H1 (cell line): ENCODE data around the gene MAST2.

Experiments
- EZH2 ChIP-seq: fragments of 200-600 bp; sonication (generic); IDR thresholded peaks from 2 replicates; pipeline ENCODE4 v1.7.1; 2012; ENCODE audit warnings: low read depth, mild to moderate bottlenecking, moderate library complexity, low read length, inconsistent platforms; ENCODE audit not compliant: severe bottlenecking
- MAX ChIP-seq: IDR thresholded peaks from 2 replicates; pipeline ENCODE4 v1.6.1; 2012; ENCODE audit warnings: inconsistent platforms
- POLR2A ChIP-seq, 2 experiments: IDR thresholded peaks; 1 replicate in 1 of 2; 2 replicates in 1 of 2; pipeline ENCODE4 v1.6.1; 2011; ENCODE audit warnings: low read depth in 2 of 2, low read length in 2 of 2, mild to moderate bottlenecking in 2 of 2; ENCODE audit errors: control extremely low read depth in 1 of 2
- SP4 ChIP-seq: IDR thresholded peaks from 2 replicates; pipeline ENCODE4 v1.6.1; 2012; ENCODE audit warnings: low read length, inconsistent platforms
- YY1 ChIP-seq: IDR thresholded peaks from 2 replicates; pipeline ENCODE4 v1.6.1; 2011; ENCODE audit warnings: low read depth, mild to moderate bottlenecking, low read length
- TF ChIP-seq, protein P1 (sequence below), 3 experiments: IDR thresholded peaks; 1 replicate in 2 of 3; 2 replicates in 1 of 3; pipeline versions ENCODE4 v1.5.1 to v1.6.1; 2011; ENCODE audit warnings: low read length in 3 of 3, mild to moderate bottlenecking in 3 of 3, inconsistent platforms in 2 of 3, low read depth in 1 of 3, moderate library complexity in 1 of 3; ENCODE audit not compliant: insufficient read depth in 1 of 3; ENCODE audit errors: control extremely low read depth in 1 of 3

- TF ChIP-seq, protein P1, sequence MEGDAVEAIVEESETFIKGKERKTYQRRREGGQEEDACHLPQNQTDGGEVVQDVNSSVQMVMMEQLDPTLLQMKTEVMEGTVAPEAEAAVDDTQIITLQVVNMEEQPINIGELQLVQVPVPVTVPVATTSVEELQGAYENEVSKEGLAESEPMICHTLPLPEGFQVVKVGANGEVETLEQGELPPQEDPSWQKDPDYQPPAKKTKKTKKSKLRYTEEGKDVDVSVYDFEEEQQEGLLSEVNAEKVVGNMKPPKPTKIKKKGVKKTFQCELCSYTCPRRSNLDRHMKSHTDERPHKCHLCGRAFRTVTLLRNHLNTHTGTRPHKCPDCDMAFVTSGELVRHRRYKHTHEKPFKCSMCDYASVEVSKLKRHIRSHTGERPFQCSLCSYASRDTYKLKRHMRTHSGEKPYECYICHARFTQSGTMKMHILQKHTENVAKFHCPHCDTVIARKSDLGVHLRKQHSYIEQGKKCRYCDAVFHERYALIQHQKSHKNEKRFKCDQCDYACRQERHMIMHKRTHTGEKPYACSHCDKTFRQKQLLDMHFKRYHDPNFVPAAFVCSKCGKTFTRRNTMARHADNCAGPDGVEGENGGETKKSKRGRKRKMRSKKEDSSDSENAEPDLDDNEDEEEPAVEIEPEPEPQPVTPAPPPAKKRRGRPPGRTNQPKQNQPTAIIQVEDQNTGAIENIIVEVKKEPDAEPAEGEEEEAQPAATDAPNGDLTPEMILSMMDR (IDR thresholded peaks at IDR 0.05; ENCODE audit: control extremely low read depth in 1 of 3, insufficient read depth in 1 of 3, low read depth in 1 of 3, low read length in 3 of 3): no peak
- TF ChIP-seq POLR2A (IDR thresholded peaks at IDR 0.05; ENCODE audit: control extremely low read depth in 1 of 2, low read depth in 2 of 2, low read length in 2 of 2) (no peak), YY1 (no peak), SP4 (no peak), MAX (no peak), EZH2 (no peak)
Measured at GRCh38 chr1:45911634-45912033, 108.2 kb downstream of the MAST2 start.
